H1 (cell line): ENCODE data around the gene ATP6V0A1.

Experiments
- CREB1 ChIP-seq: IDR thresholded peaks from 2 replicates; pipeline ENCODE4 v1.6.1; 2012; ENCODE audit warnings: inconsistent platforms
- KDM1A ChIP-seq: fragments of 200-600, 300-600 bp; sonication (generic); IDR thresholded peaks from 2 replicates; pipeline ENCODE4 v1.7.1; 2016; ENCODE audit warnings: mild to moderate bottlenecking, low read length, borderline replicate concordance
- KDM5A ChIP-seq: fragments of 200-600 bp; IDR thresholded peaks from 2 replicates; pipeline ENCODE4 v1.7.1; 2012; ENCODE audit warnings: mild to moderate bottlenecking, low read length, inconsistent platforms, mixed read lengths
- NRF1 ChIP-seq: IDR thresholded peaks from 2 replicates; pipeline ENCODE4 v1.6.1; 2011; ENCODE audit warnings: mild to moderate bottlenecking, low read depth, low read length, improper control_type of control experiment
- POLR2AphosphoS5 ChIP-seq: IDR thresholded peaks from 2 replicates; pipeline ENCODE4 v1.6.1; 2011; ENCODE audit warnings: low read depth, low read length
- RAD21 ChIP-seq, 2 experiments: IDR thresholded peaks in 1 of 2; conservative IDR thresholded peaks in 1 of 2; 2 replicates each; pipeline ENCODE4 v1.6.1; 2011; ENCODE audit warnings: low read depth in 2 of 2, low read length in 2 of 2, improper control_type of control experiment in 1 of 2, inconsistent platforms in 1 of 2, mild to moderate bottlenecking in 1 of 2, moderate library complexity in 1 of 2
- RFX5 ChIP-seq: IDR thresholded peaks from 2 replicates; pipeline ENCODE4 v1.6.1; 2011; ENCODE audit warnings: low read depth, low read length, improper control_type of control experiment, borderline replicate concordance
- TCF12 ChIP-seq: IDR thresholded peaks from 2 replicates; pipeline ENCODE4 v1.6.1; 2011; ENCODE audit warnings: low read depth, mild to moderate bottlenecking, low read length
- TF ChIP-seq, protein P1 (sequence below), 3 experiments: IDR thresholded peaks; 1 replicate in 2 of 3; 2 replicates in 1 of 3; pipeline versions ENCODE4 v1.5.1 to v1.6.1; 2011; ENCODE audit warnings: low read length in 3 of 3, mild to moderate bottlenecking in 3 of 3, inconsistent platforms in 2 of 3, low read depth in 1 of 3, moderate library complexity in 1 of 3; ENCODE audit not compliant: insufficient read depth in 1 of 3; ENCODE audit errors: control extremely low read depth in 1 of 3
- TF ChIP-seq, protein P2 (sequence below): IDR thresholded peaks from 2 replicates; pipeline ENCODE4 v1.6.1; 2011; ENCODE audit warnings: low read depth, mild to moderate bottlenecking, low read length; ENCODE audit not compliant: insufficient read depth
- TF ChIP-seq, protein P3 (sequence below): IDR thresholded peaks from 2 replicates; pipeline ENCODE4 v1.6.1; 2011; ENCODE audit warnings: low read length, improper control_type of control experiment
- TF ChIP-seq, protein P4 (sequence below): IDR thresholded peaks from 2 replicates; pipeline ENCODE4 v1.6.1; 2012; ENCODE audit warnings: low read length, inconsistent platforms

DNA sequence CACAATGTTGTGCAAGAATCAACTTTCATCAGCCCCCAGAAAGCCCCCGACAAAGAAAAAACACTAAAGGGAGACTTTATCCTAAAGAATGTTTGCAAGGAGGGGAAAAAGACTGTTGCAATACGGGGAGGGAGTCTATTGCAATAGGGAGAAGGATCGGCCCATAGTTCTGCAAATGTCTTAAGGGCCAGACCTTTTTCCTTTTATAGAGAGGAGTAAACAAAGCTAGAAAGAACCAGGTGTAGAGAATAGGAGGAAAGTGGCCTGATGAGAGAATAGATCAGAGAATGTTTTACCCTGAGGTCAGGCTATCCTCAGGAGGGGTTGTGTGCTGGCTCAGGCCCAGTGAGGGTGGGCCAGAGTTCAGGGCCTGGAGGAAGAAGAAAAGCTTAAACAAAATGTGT, 26.9 kb upstream of the ATP6V0A1 start:
- TF ChIP-seq, protein P1, sequence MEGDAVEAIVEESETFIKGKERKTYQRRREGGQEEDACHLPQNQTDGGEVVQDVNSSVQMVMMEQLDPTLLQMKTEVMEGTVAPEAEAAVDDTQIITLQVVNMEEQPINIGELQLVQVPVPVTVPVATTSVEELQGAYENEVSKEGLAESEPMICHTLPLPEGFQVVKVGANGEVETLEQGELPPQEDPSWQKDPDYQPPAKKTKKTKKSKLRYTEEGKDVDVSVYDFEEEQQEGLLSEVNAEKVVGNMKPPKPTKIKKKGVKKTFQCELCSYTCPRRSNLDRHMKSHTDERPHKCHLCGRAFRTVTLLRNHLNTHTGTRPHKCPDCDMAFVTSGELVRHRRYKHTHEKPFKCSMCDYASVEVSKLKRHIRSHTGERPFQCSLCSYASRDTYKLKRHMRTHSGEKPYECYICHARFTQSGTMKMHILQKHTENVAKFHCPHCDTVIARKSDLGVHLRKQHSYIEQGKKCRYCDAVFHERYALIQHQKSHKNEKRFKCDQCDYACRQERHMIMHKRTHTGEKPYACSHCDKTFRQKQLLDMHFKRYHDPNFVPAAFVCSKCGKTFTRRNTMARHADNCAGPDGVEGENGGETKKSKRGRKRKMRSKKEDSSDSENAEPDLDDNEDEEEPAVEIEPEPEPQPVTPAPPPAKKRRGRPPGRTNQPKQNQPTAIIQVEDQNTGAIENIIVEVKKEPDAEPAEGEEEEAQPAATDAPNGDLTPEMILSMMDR (IDR thresholded peaks at IDR 0.05; ENCODE audit: control extremely low read depth in 1 of 3, insufficient read depth in 1 of 3, low read depth in 1 of 3, low read length in 3 of 3) = no peak
- TF ChIP-seq POLR2AphosphoS5 (no peak), KDM1A (no peak), TCF12 (no peak), RFX5 (no peak), CREB1 (no peak), NRF1 (no peak), RAD21 (IDR thresholded peaks at IDR 0.05 in 1 of 2, conservative IDR thresholded peaks at IDR 0.05 in 1 of 2; ENCODE audit: low read depth in 2 of 2, low read length in 2 of 2) (no peak), KDM5A (no peak)
- TF ChIP-seq, protein P2, sequence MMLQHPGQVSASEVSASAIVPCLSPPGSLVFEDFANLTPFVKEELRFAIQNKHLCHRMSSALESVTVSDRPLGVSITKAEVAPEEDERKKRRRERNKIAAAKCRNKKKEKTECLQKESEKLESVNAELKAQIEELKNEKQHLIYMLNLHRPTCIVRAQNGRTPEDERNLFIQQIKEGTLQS = no peak
- TF ChIP-seq, protein P3, sequence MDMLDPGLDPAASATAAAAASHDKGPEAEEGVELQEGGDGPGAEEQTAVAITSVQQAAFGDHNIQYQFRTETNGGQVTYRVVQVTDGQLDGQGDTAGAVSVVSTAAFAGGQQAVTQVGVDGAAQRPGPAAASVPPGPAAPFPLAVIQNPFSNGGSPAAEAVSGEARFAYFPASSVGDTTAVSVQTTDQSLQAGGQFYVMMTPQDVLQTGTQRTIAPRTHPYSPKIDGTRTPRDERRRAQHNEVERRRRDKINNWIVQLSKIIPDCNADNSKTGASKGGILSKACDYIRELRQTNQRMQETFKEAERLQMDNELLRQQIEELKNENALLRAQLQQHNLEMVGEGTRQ = no peak
- TF ChIP-seq, protein P4, sequence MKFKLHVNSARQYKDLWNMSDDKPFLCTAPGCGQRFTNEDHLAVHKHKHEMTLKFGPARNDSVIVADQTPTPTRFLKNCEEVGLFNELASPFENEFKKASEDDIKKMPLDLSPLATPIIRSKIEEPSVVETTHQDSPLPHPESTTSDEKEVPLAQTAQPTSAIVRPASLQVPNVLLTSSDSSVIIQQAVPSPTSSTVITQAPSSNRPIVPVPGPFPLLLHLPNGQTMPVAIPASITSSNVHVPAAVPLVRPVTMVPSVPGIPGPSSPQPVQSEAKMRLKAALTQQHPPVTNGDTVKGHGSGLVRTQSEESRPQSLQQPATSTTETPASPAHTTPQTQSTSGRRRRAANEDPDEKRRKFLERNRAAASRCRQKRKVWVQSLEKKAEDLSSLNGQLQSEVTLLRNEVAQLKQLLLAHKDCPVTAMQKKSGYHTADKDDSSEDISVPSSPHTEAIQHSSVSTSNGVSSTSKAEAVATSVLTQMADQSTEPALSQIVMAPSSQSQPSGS = no peak
